Panc1 (cell line): ENCODE results near the gene PPA1. TPM values are rescaled to one million over a fixed set of nuclear protein-coding genes. Genes with fewer than 3 reads are reported as not detected.

Experiments
- ATAC-seq: fragments of 200-7000 bp; cut with Tn5 transposase; 2 replicates; pipeline ENCODE4 v1.9.1; 2020; ENCODE audit warnings: mild to moderate bottlenecking, moderate library complexity
- BruUV-seq: library from RNA; stranded (reverse); fragments of 400-500 nt; replicated peaks from 2 replicates; lab custom pipeline; 2021; lab: Mats Ljungman, UMichigan
- CTCF ChIA-PET: fragments of 300-600 bp; sonication (Branson Sonifier 250); formaldehyde crosslinking; loops from one replicate; lab custom pipeline; 2022; ENCODE audit warnings: antibody characterized with exemption; lab: Charles Lee
- POLR2A ChIA-PET: fragments of 300-600 bp; sonication (Branson Sonifier 250); formaldehyde crosslinking; loops from one replicate; lab custom pipeline; 2022; ENCODE audit warnings: antibody characterized with exemption; lab: Charles Lee
- DNase-seq: peaks from one replicate; pipeline ENCODE4 v3.0.0-alpha.2; 2010; ENCODE audit warnings: low read depth, low spot score
- H3K27ac ChIP-seq: 2 replicates; pipeline ENCODE4 v1.5.1; 2011; ENCODE audit warnings: mild to moderate bottlenecking, low read length, inconsistent platforms
- H3K27me3 ChIP-seq: fragments of 200-500 bp; sonication (Bioruptor generic); 2 replicates; pipeline ENCODE4 v1.6.0; 2014; ENCODE audit warnings: low read length, inconsistent platforms; ENCODE audit not compliant: control insufficient read depth, insufficient read depth
- H3K36me3 ChIP-seq: fragments of 200-500 bp; sonication (Bioruptor generic); 2 replicates; pipeline ENCODE4 v1.5.1; 2014; ENCODE audit warnings: inconsistent platforms, mild to moderate bottlenecking, low read length, moderate library complexity; ENCODE audit not compliant: control insufficient read depth, insufficient read depth
- H3K4me1 ChIP-seq: 2 replicates; pipeline ENCODE4 v1.5.1; 2011; ENCODE audit warnings: inconsistent platforms, mild to moderate bottlenecking, low read length, moderate library complexity; ENCODE audit not compliant: control insufficient read depth, insufficient read depth
- H3K4me3 ChIP-seq, 2 experiments: 2 replicates each; pipeline ENCODE4 v1.5.1; 2011 to 2012; ENCODE audit warnings: low read depth in 2 of 2, low read length in 2 of 2, mild to moderate bottlenecking in 2 of 2, inconsistent platforms in 1 of 2, moderate library complexity in 1 of 2
- H3K9me3 ChIP-seq: fragments of 200-500 bp; sonication (Bioruptor generic); 2 replicates; pipeline ENCODE4 v1.5.1; 2014; ENCODE audit warnings: low read depth, mild to moderate bottlenecking, inconsistent platforms, low read length, moderate library complexity; ENCODE audit not compliant: control insufficient read depth, insufficient read depth
- CTCF ChIP-seq: fragments of 450-650 bp; IDR thresholded peaks from 2 replicates; pipeline ENCODE4 v1.5.1; 2017; ENCODE audit warnings: mild to moderate bottlenecking
- POLR2AphosphoS5 ChIP-seq: IDR thresholded peaks from 2 replicates; pipeline ENCODE4 v1.6.1; 2012; ENCODE audit warnings: mild to moderate bottlenecking, low read depth, low read length, moderate library complexity
- REST ChIP-seq, 2 experiments: IDR thresholded peaks; 2 replicates each; pipeline ENCODE4 v1.6.1; 2011 to 2012; ENCODE audit warnings: low read depth in 2 of 2, control low read depth in 1 of 2, low read length in 1 of 2, mild to moderate bottlenecking in 1 of 2, moderate library complexity in 1 of 2; ENCODE audit not compliant: insufficient read depth in 1 of 2
- SIN3A ChIP-seq: IDR thresholded peaks from 2 replicates; pipeline ENCODE4 v1.6.1; 2012; ENCODE audit warnings: low read depth, mild to moderate bottlenecking, low read length, moderate library complexity, borderline replicate concordance; ENCODE audit not compliant: insufficient read depth
- TCF7L2 ChIP-seq: IDR thresholded peaks from 2 replicates; pipeline ENCODE4 v1.6.1; 2011; ENCODE audit warnings: mild to moderate bottlenecking, low read depth, low read length, inconsistent platforms
- in situ Hi-C: cut with HindIII; loops from 2 replicates; pipeline ENCODE4 v1.10.0; 2016; ENCODE audit warnings: low sequenced_read_pairs, low pct_unique_long_range_greater_than_20kb
- intact Hi-C: fragments of 100-400 bp; cut with micrococcal nuclease; formaldehyde crosslinking; loops from one replicate; pipeline ENCODE4 v1.10.0; 2022; ENCODE audit not compliant: unreplicated experiment
- total RNA-seq: library from RNA; stranded (reverse); gene quantifications from one replicate; pipeline ENCODE4 v1.2.1, GENCODE V29; 2021; ENCODE audit not compliant: unreplicated experiment

PPA1 gene
- total RNA-seq, 1 experiment from 2014 or later = 174 TPM

- ChIA-PET CTCF (no interaction called here), POLR2A (no interaction called here)
- Histone ChIP-seq H3K36me3 (peaks cover 23% of the 10 kb centered on the region), H3K27ac (no peak overlapping the region), H3K9me3 (no peaks in the 10 kb centered on the region), H3K27me3 (no peaks in the 10 kb centered on the region), H3K4me3 (no peak overlapping the region), H3K4me1 (peaks cover 17% of the 10 kb centered on the region)
- BruUV-seq = no TSS peak
- DNase-seq (no peak), ATAC-seq (no peak)
- intact Hi-C loops (no loop called here), in situ Hi-C loops (no loop called here)
- no peak for TF ChIP-seq CTCF
Observed at GRCh38 chr10:70163448-70163847, 69.8 kb downstream of the PPA1 start.

- intact Hi-C loops = no loop called here
- H3K4me3 ChIP-seq = no peak overlapping the region
- TF ChIP-seq SIN3A = no peak
- no peak for TF ChIP-seq REST (IDR thresholded peaks at IDR 0.05; ENCODE audit: insufficient read depth in 1 of 2, low read depth in 2 of 2, low read length in 1 of 2)
- TF ChIP-seq CTCF = no peak
- TF ChIP-seq POLR2AphosphoS5 = no peak
- TF ChIP-seq TCF7L2 = no peak
- in situ Hi-C loops = no loop called here
- peaks cover 14% of the 10 kb centered on the region for H3K4me1 ChIP-seq
- no peaks in the 10 kb centered on the region for H3K27me3 ChIP-seq
- no peaks in the 10 kb centered on the region for H3K9me3 ChIP-seq
- ChIA-PET CTCF (no interaction called here), POLR2A (no interaction called here)
- no TSS peak for BruUV-seq
- ATAC-seq = no peak
- no peak for DNase-seq
- H3K27ac ChIP-seq = no peak overlapping the region
- peaks cover 24% of the 10 kb centered on the region for H3K36me3 ChIP-seq
Observed at GRCh38 chr10:70162892-70163201, 70.4 kb downstream of the PPA1 start.
